Astrocyte (in vitro differentiated cells and primary cell): Measurements from ENCODE around the gene NSF. TPM values are rescaled to one million over a fixed set of nuclear protein-coding genes. Genes with fewer than 3 reads are reported as not detected.
"Not testable (repeated sequence)": the region's sequence is repeated elsewhere in the genome, so short reads cannot be mapped to it uniquely, and the experiment has no call there.

Experiments used
- DNase-seq: peaks from one replicate; pipeline ENCODE4 v3.0.0-alpha.2; 2010; ENCODE audit warnings: low read depth
- FAIRE-seq: peaks from 2 replicates; lab custom pipeline; 2011; peaks lifted over from hg19 to GRCh38; lab: Jason Lieb, UNC
- H2AFZ ChIP-seq: 2 replicates; pipeline ENCODE4 v1.6.0; 2012; ENCODE audit warnings: low read depth, low read length, inconsistent platforms
- H3K27ac ChIP-seq: 2 replicates; pipeline ENCODE4 v1.5.1; 2011; ENCODE audit warnings: low read depth, low read length, inconsistent platforms
- H3K27me3 ChIP-seq: 2 replicates; pipeline ENCODE4 v1.6.0; 2011; ENCODE audit warnings: low read length, inconsistent platforms; ENCODE audit not compliant: insufficient read depth
- H3K36me3 ChIP-seq: 2 replicates; pipeline ENCODE4 v1.5.1; 2011; ENCODE audit warnings: low read length, inconsistent platforms; ENCODE audit not compliant: insufficient read depth
- H3K4me1 ChIP-seq: 2 replicates; pipeline ENCODE4 v1.5.1; 2011; ENCODE audit warnings: low read length, inconsistent platforms; ENCODE audit not compliant: insufficient read depth
- H3K4me2 ChIP-seq: 2 replicates; pipeline ENCODE4 v1.6.0; 2012; ENCODE audit warnings: low read length, inconsistent platforms
- H3K4me3 ChIP-seq: 2 replicates; pipeline ENCODE4 v1.5.1; 2011; ENCODE audit warnings: low read depth, mild to moderate bottlenecking, low read length, inconsistent platforms; ENCODE audit not compliant: insufficient read depth
- H3K79me2 ChIP-seq: 2 replicates; pipeline ENCODE4 v1.6.0; 2012; ENCODE audit warnings: mild to moderate bottlenecking, low read length, inconsistent platforms; ENCODE audit not compliant: insufficient read depth
- H3K9ac ChIP-seq: 2 replicates; pipeline ENCODE4 v1.6.0; 2012; ENCODE audit warnings: mild to moderate bottlenecking, low read length, inconsistent platforms
- H3K9me3 ChIP-seq: 2 replicates; pipeline ENCODE4 v1.5.1; 2012; ENCODE audit warnings: low read depth, mild to moderate bottlenecking, low read length, inconsistent platforms; ENCODE audit not compliant: insufficient read depth
- H4K20me1 ChIP-seq: 2 replicates; pipeline ENCODE4 v1.6.0; 2012; ENCODE audit warnings: low read length, inconsistent platforms; ENCODE audit not compliant: insufficient read depth
- H3K27ac Mint-ChIP-seq: one replicate; pipeline ENCODE4 v1.8.0; 2021; ENCODE audit warnings: mild to moderate bottlenecking, mixed read lengths; ENCODE audit not compliant: unreplicated experiment
- H3K27me3 Mint-ChIP-seq: one replicate; pipeline ENCODE4 v1.8.0; 2021; ENCODE audit warnings: low read depth, mixed read lengths; ENCODE audit not compliant: unreplicated experiment
- H3K36me3 Mint-ChIP-seq: one replicate; pipeline ENCODE4 v1.8.0; 2021; ENCODE audit warnings: low read depth, mixed read lengths; ENCODE audit not compliant: unreplicated experiment
- H3K4me1 Mint-ChIP-seq: one replicate; pipeline ENCODE4 v1.8.0; 2021; ENCODE audit warnings: low read depth, mixed read lengths; ENCODE audit not compliant: unreplicated experiment
- H3K4me3 Mint-ChIP-seq: one replicate; pipeline ENCODE4 v1.8.0; 2021; ENCODE audit warnings: mild to moderate bottlenecking, moderate library complexity, mixed read lengths; ENCODE audit not compliant: unreplicated experiment
- H3K9me3 Mint-ChIP-seq: one replicate; pipeline ENCODE4 v1.8.0; 2021; ENCODE audit warnings: mild to moderate bottlenecking, mixed read lengths; ENCODE audit not compliant: unreplicated experiment
- CTCF ChIP-seq: IDR thresholded peaks from 2 replicates; pipeline ENCODE4 v1.5.1; 2011; ENCODE audit warnings: low read depth, mild to moderate bottlenecking, inconsistent platforms, low read length, moderate library complexity; ENCODE audit not compliant: insufficient read depth
- EZH2 ChIP-seq: IDR thresholded peaks from 2 replicates; pipeline ENCODE4 v1.6.1; 2012; ENCODE audit warnings: mild to moderate bottlenecking, low read length, inconsistent platforms; ENCODE audit not compliant: insufficient read depth
- total RNA-seq: library from RNA; stranded (reverse); gene quantifications from 2 replicates; pipeline ENCODE4 v1.2.1, GENCODE V29; 2021

NSF gene
- total RNA-seq, 1 donor from 2014 or later, result 83.4 TPM

- H3K4me1 Mint-ChIP-seq, H4K20me1 ChIP-seq: not testable (repeated sequence)
- peak; percentile 91 for FAIRE-seq
Measured at GRCh38 chr17:46699014-46699413, 108.5 kb downstream of the NSF start.

GRCh38 chr17:46717999-46718398, 127.5 kb downstream of the NSF start:
- H3K4me2 ChIP-seq, result no peak overlapping the region
- H3K4me1 ChIP-seq, result peaks cover 13% of the 10 kb centered on the region
- FAIRE-seq (no peak), DNase-seq (no peak)
- H3K9ac ChIP-seq, result no peak overlapping the region
- peaks cover 20% of the 10 kb centered on the region for H3K36me3 Mint-ChIP-seq
- no peak overlapping the region for H3K27ac Mint-ChIP-seq
- no peaks in the 10 kb centered on the region for H3K9me3 ChIP-seq
- no peak for TF ChIP-seq EZH2
- TF ChIP-seq CTCF, result no peak
- H3K27me3 Mint-ChIP-seq, result no peaks in the 10 kb centered on the region
- H3K36me3 ChIP-seq, result peaks cover 2% of the 10 kb centered on the region
- H2AFZ ChIP-seq, result no peak overlapping the region
- H3K27ac ChIP-seq, result no peak overlapping the region
- H3K27me3 ChIP-seq, result no peaks in the 10 kb centered on the region
- no peaks in the 10 kb centered on the region for H3K9me3 Mint-ChIP-seq
- peaks cover 4% of the 10 kb centered on the region for H3K4me1 Mint-ChIP-seq
- no peak overlapping the region for H3K4me3 Mint-ChIP-seq
- H3K79me2 ChIP-seq, result no peaks in the 10 kb centered on the region
- no peak overlapping the region for H3K4me3 ChIP-seq
- no peaks in the 10 kb centered on the region for H4K20me1 ChIP-seq

More at GRCh38 chr17:46699014-46699413, 108.5 kb downstream of the NSF start:
- not testable (repeated sequence) for H3K79me2 ChIP-seq, H3K4me2 ChIP-seq, H3K27me3 ChIP-seq, H3K9ac ChIP-seq, H3K27me3 Mint-ChIP-seq, H3K27ac ChIP-seq, H3K9me3 ChIP-seq, H3K4me3 ChIP-seq, H3K36me3 Mint-ChIP-seq, H3K9me3 Mint-ChIP-seq, H3K4me1 ChIP-seq, DNase-seq, H3K36me3 ChIP-seq, H2AFZ ChIP-seq, H3K4me3 Mint-ChIP-seq, H3K27ac Mint-ChIP-seq

- Histone ChIP-seq H3K27me3 (no peaks in the 10 kb centered on the region), H3K4me3 (no peak overlapping the region), H3K9ac (no peak overlapping the region), H3K79me2 (no peaks in the 10 kb centered on the region), H2AFZ (no peak overlapping the region), H3K4me2 (no peak overlapping the region), H3K27ac (no peak overlapping the region), H4K20me1 (no peaks in the 10 kb centered on the region), H3K4me1 (peaks cover 13% of the 10 kb centered on the region), H3K9me3 (no peaks in the 10 kb centered on the region), H3K36me3 (peaks cover 2% of the 10 kb centered on the region)
- no peak for DNase-seq
- H3K9me3 Mint-ChIP-seq, result no peaks in the 10 kb centered on the region
- no peak overlapping the region for H3K27ac Mint-ChIP-seq
- TF ChIP-seq EZH2 (no peak), CTCF (no peak)
- no peak overlapping the region for H3K4me3 Mint-ChIP-seq
- peaks cover 7% of the 10 kb centered on the region for H3K4me1 Mint-ChIP-seq
- FAIRE-seq, result no peak
- H3K27me3 Mint-ChIP-seq, result no peaks in the 10 kb centered on the region
- peaks cover 20% of the 10 kb centered on the region for H3K36me3 Mint-ChIP-seq
Measured at GRCh38 chr17:46719891-46720290, 129.4 kb downstream of the NSF start.
